ENCODE results near the gene NHLRC2.
"Not testable (repeated sequence)": the region's sequence is repeated elsewhere in the genome, so short reads cannot be mapped to it uniquely, and the experiment has no call there.

Gene NHLRC2, protein sequence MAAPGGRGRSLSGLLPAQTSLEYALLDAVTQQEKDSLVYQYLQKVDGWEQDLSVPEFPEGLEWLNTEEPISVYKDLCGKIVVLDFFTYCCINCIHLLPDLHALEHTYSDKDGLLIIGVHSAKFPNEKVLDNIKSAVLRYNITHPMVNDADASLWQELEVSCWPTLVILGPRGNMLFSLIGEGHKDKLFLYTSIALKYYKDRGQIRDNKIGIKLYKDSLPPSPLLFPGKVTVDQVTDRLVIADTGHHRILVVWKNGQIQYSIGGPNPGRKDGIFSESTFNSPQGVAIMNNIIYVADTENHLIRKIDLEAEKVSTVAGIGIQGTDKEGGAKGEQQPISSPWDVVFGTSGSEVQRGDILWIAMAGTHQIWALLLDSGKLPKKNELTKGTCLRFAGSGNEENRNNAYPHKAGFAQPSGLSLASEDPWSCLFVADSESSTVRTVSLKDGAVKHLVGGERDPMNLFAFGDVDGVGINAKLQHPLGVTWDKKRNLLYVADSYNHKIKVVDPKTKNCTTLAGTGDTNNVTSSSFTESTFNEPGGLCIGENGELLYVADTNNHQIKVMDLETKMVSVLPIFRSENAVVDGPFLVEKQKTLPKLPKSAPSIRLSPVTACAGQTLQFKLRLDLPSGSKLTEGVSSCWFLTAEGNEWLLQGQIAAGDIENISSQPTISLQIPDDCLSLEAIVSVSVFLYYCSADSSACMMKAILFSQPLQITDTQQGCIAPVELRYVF

GRCh38 chr10:113854013-113854760 is at the start of gene NHLRC2, which contains the start of gene DCLRE1A:
TSS of gene NHLRC2 (plus strand) at chr10:113854661. CDS start at chr10:113854873, 212 bp downstream.
TSS of gene DCLRE1A (minus strand) at chr10:113854082. CDS start at chr10:113853182, 900 bp downstream.
- DNase-seq = peak; percentile 50 to 53

GRCh38 chr10:113806503-113806902 is 48.0 kb upstream of the NHLRC2 start:
- no peak for DNase-seq

DNA sequence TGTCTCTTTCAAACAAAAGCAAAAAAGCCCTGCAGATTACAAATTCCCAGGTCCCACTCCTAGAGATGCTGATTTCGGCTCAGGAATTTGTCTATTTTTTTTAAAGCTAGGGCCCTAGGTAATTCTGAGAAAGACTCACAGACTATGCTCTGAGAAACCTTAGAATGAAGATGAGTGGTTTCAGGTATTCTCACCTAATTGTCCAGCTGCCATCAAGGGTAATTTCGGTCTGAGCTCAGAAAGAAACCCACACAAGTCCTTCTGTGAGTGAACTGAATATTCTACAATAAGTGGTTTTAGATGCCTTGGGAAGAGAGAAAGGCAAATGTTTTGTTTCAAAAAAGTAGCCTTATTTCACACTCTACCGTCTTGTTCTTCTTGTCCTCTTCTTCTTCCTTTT is 46.3 kb upstream of the NHLRC2 start:
- no peak for DNase-seq

GRCh38 chr10:113814700-113815099 is 39.8 kb upstream of the NHLRC2 start:
- DNase-seq = not testable (repeated sequence)

DNA sequence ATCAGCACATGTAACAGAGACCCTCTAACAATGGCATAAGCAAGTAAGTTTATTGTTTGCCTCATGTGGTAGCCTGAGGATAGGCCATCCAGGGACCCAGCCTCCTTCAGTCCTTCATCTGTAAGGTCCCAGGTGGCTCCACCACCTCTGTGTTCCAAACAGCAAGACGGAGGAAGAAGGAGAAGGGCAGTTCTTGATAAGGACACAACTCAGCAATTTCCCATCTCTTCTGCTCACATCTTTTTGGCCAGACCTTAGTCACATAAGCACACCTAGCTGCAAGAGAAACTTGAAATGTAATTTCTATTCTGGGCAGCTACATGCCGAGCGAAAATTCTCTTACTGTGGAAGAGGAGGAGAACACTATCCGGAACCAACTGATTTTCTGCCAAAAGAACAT is 34.5 kb upstream of the NHLRC2 start:
- no peak for DNase-seq

GRCh38 chr10:113820507-113820906 is 34.0 kb upstream of the NHLRC2 start:
- DNase-seq = no peak

GRCh38 chr10:113821306-113821705 is 33.2 kb upstream of the NHLRC2 start:
- not testable (repeated sequence) for DNase-seq

DNA sequence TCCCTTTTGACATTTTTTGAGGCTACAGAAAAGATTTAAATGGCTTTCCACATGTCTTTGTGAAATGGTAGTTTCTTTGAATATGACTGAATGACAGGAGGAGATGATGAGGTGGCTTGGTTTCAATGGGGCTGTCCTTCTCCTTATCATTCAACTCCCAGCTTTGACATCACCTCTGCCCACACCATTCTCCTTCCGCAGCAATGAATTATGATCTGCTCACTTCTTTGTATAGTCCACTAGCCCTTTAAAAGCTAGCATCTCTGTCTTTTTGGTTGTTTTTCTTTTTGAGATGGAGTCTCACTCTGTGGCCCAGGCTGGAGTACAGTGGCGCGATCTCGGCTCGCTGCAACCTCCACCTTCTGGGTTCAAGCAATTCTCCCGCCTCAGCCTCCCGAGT is 32.3 kb upstream of the NHLRC2 start:
- no peak for DNase-seq

DNA sequence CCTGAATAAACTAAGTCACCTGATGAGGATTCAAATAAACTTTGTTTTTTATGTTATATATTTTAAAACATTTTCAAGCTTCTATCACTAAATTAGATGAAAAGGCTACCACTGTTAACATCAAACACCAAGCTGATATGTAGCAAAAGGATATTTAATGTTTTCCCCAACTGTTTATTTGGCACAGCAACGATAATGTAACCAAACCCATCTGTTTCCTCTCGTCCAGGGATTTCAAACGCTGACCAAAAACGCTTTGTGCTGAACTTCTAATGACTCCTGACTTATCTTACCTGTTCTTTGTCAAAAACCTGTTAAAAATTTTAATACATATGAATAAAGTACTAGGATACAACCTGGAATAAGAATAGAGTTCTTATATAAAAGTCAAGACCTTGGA is 31.1 kb upstream of the NHLRC2 start:
- DNase-seq = no peak

- no peak for DNase-seq
These were observed 28.7 kb upstream of the NHLRC2 start for GRCh38 chr10:113825791-113826190.

DNA sequence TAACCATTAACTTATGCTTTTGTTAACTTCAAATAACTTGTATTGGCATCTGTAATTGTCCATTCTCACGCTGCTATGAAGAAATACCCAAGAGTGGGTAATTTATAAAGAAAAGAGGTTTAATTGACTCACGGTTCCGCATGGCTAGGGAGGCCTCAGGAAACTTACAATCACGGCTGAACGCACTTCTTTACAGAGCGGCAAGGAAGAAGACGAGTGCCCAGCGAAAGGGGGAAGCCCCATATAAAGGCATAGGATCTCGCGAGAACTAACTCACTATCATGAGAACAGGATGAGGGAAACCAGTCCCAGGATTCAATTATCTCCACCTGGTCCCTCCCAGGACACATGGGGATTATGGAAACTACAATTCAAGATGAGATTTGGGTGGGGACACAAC is 25.9 kb upstream of the NHLRC2 start:
- DNase-seq = not testable (repeated sequence)

DNA sequence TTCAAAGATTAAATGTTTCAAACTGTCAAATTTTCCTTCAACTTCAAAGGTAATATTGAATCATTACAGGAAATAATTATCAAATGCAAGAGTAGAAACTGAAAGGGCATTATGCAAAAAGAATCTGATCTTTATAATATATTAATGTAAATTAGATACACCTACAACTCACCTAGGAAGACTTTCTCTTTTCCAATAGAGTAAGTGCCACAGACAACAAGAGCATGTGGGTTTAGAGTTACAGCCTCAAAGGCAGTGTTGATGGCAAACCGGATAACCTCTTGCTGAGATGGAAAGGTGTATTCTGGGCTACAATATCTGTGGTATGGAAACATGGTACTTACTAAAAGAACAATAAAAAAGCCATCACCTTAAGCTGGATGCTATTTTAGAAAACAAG is 12.3 kb upstream of the NHLRC2 start:
- DNase-seq = no peak

- no peak for DNase-seq
These were observed 10.4 kb upstream of the NHLRC2 start for GRCh38 chr10:113843972-113844485.

- no peak for DNase-seq
These were observed 8.4 kb upstream of the NHLRC2 start for GRCh38 chr10:113846036-113846435.

- no peak for DNase-seq
These were observed 5.2 kb upstream of the NHLRC2 start for GRCh38 chr10:113849140-113849803.

DNA sequence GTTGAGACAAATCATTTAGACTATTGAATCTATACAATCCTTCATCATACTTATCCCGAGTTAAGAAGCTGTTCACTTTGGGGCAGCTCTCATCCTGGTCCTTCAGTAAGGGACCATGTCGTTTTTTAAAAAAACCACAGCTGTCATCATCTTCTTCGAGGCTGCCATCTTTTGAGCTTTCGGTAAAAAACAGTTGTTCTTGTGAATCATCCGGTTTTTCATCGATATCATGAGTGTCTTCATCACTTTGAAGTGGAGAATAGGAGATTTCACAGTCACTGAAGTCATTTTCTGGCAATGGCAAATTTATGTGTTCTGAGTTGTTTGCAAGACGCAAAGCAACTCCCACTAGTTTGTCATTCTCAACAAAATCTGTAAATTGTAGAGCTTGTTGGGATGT is 4.5 kb upstream of the NHLRC2 start:
- no peak for DNase-seq

- no peak for DNase-seq
These were observed 866 bp upstream of the NHLRC2 start for GRCh38 chr10:113853578-113854012.

DNA sequence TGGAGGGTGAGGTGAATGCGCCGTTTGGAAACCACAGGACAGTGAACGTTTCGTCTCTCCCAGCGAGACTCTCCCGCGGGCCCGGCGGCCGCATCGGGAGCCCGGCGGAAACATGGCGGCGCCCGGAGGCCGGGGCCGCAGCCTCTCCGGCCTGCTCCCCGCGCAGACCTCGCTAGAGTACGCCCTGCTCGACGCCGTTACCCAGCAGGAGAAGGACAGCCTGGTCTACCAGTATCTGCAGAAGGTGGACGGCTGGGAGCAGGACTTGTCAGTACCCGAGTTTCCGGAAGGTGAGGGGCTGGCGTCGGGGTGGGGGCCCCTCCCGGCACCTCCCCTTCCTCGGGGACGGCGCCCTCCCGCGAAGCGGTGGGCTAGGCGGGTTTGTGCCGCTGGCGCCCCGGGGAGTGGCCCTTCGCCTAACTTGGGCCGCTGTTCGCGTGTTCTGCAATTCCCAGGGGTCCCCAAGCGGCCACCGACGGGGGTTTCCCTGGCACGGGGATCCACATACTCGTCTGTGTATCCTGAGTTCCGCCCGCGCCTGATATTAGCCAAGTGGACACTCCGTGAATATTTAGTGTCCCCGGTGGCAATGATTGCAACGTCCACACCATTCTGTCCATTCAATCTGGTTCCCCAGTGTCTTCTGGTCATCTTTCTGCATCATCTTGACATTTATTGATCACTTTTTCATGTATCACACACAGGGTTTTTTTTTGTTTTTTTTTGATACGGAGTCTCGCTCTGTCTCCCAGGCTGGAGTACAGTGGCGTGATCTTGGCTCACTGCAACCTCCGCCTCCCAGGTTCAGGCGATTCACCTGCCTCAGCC is 514 bp downstream of the NHLRC2 start:
- DNase-seq = peak; percentile 20 to 29

GRCh38 chr10:113856563-113856962 is 2.1 kb downstream of the NHLRC2 start:
- DNase-seq = no peak

- no peak for DNase-seq
These were observed 2.7 kb downstream of the NHLRC2 start for GRCh38 chr10:113857210-113857609.

GRCh38 chr10:113858541-113858940 is 4.1 kb downstream of the NHLRC2 start:
- no peak for DNase-seq

GRCh38 chr10:113859261-113859660 is 4.8 kb downstream of the NHLRC2 start:
- DNase-seq = no peak
